ENCODE measurements around the gene TRDN.

TRDN gene

GRCh38 chr6:123211777-123212545, 424.8 kb downstream of the TRDN start:
- DNase-seq (ENCODE audit: low spot score), result no peak
- in situ Hi-C loops (cut with MboI; ENCODE audit: low sequenced_read_pairs, unreplicated experiment), result no loop called here
- TF ChIP-seq CTCF (IDR thresholded peaks at IDR 0.05; ENCODE audit: borderline replicate concordance, control extremely low read depth, extremely low read depth, insufficient read depth, missing control alignments), result no peak

GRCh38 chr6:123210645-123211044, 426.1 kb downstream of the TRDN start:
- DNase-seq (ENCODE audit: low spot score), result no peak
- TF ChIP-seq CTCF (IDR thresholded peaks at IDR 0.05; ENCODE audit: borderline replicate concordance, control extremely low read depth, extremely low read depth, insufficient read depth, missing control alignments), result no peak
- in situ Hi-C loops (cut with MboI; ENCODE audit: low sequenced_read_pairs, unreplicated experiment), result no loop called here

GRCh38 chr6:123207967-123208510, 428.7 kb downstream of the TRDN start:
- in situ Hi-C loops (cut with MboI; ENCODE audit: low sequenced_read_pairs, unreplicated experiment), result no loop called here
- no peak for TF ChIP-seq CTCF (IDR thresholded peaks at IDR 0.05; ENCODE audit: borderline replicate concordance, control extremely low read depth, extremely low read depth, insufficient read depth, missing control alignments)
- no peak for DNase-seq (ENCODE audit: low spot score)

GRCh38 chr6:123203928-123204327, 432.8 kb downstream of the TRDN start:
- in situ Hi-C loops (cut with MboI; ENCODE audit: low sequenced_read_pairs, unreplicated experiment), result no loop called here
- no peak for TF ChIP-seq CTCF (IDR thresholded peaks at IDR 0.05; ENCODE audit: borderline replicate concordance, control extremely low read depth, extremely low read depth, insufficient read depth, missing control alignments)
- no peak for DNase-seq (ENCODE audit: low spot score)

GRCh38 chr6:123201869-123202372, 434.8 kb downstream of the TRDN start:
- DNase-seq (ENCODE audit: low spot score), result no peak
- in situ Hi-C loops (cut with MboI; ENCODE audit: low sequenced_read_pairs, unreplicated experiment), result no loop called here
- no peak for TF ChIP-seq CTCF (IDR thresholded peaks at IDR 0.05; ENCODE audit: borderline replicate concordance, control extremely low read depth, extremely low read depth, insufficient read depth, missing control alignments)

GRCh38 chr6:123193298-123193697, 443.5 kb downstream of the TRDN start:
- no peak for DNase-seq (ENCODE audit: low spot score)
- TF ChIP-seq CTCF (IDR thresholded peaks at IDR 0.05; ENCODE audit: borderline replicate concordance, control extremely low read depth, extremely low read depth, insufficient read depth, missing control alignments), result no peak
- in situ Hi-C loops (cut with MboI; ENCODE audit: low sequenced_read_pairs, unreplicated experiment), result no loop called here

All from GM13976 (cell line).